GM19043 (cell line): ENCODE results near the gene OAS3.
A peak's percentile ranks its signal among the peaks of the same experiment; 100 is the strongest.
"Not testable (repeated sequence)": the region's sequence is repeated elsewhere in the genome, so short reads cannot be mapped to it uniquely, and the experiment has no call there.

Experiments used
- ATAC-seq: cut with Tn5 transposase; IDR thresholded peaks from one replicate; pipeline ENCODE4 v1.9.1; 2021; ENCODE audit warnings: low read depth; ENCODE audit not compliant: unreplicated experiment

OAS3 gene

GRCh38 chr12:112979041-112979680 lies 40.9 kb downstream of the OAS3 start:
- no peak for ATAC-seq

- no peak for ATAC-seq
Observed at GRCh38 chr12:112980491-112981158, 42.4 kb downstream of the OAS3 start.

- ATAC-seq: no peak
Observed at GRCh38 chr12:112985642-112986290, 47.5 kb downstream of the OAS3 start.

- no peak for ATAC-seq
Observed at GRCh38 chr12:112986291-112986800, 48.1 kb downstream of the OAS3 start.

- no peak for ATAC-seq
Observed at GRCh38 chr12:112987561-112987960, 49.3 kb downstream of the OAS3 start.

GRCh38 chr12:112988224-112988623 lies 50.0 kb downstream of the OAS3 start:
- ATAC-seq: no peak

GRCh38 chr12:112988823-112989385 lies 50.6 kb downstream of the OAS3 start:
- ATAC-seq: not testable (repeated sequence)

GRCh38 chr12:112989806-112990205 lies 51.5 kb downstream of the OAS3 start:
- no peak for ATAC-seq

GRCh38 chr12:112992541-112993398 lies 54.5 kb downstream of the OAS3 start:
- ATAC-seq: no peak

- ATAC-seq: no peak
Observed at GRCh38 chr12:112995008-112995407, 56.7 kb downstream of the OAS3 start.

GRCh38 chr12:112996501-112996900 lies 58.2 kb downstream of the OAS3 start:
- ATAC-seq: no peak

GRCh38 chr12:112997506-112997905 lies 59.2 kb downstream of the OAS3 start:
- no peak for ATAC-seq

- peak; percentile 85 for ATAC-seq
Observed at GRCh38 chr12:112998987-112999767, 60.9 kb downstream of the OAS3 start.

- ATAC-seq: no peak
Observed at GRCh38 chr12:113000433-113000832, 62.2 kb downstream of the OAS3 start.

GRCh38 chr12:113002155-113002554 lies 63.9 kb downstream of the OAS3 start:
- ATAC-seq: no peak

GRCh38 chr12:113002676-113003075 lies 64.4 kb downstream of the OAS3 start:
- ATAC-seq: no peak

GRCh38 chr12:113003636-113004035 lies 65.4 kb downstream of the OAS3 start:
- ATAC-seq: no peak

GRCh38 chr12:113005762-113006161 lies 67.5 kb downstream of the OAS3 start:
- ATAC-seq: no peak

GRCh38 chr12:113006206-113006605 lies 67.9 kb downstream of the OAS3 start:
- no peak for ATAC-seq

- no peak for ATAC-seq
Observed at GRCh38 chr12:113006641-113007040, 68.4 kb downstream of the OAS3 start.
